Astrocyte (in vitro differentiated cells and primary cell): ENCODE measurements around the gene ZC3HAV1.

ENCODE experiments used
- EZH2 ChIP-seq: IDR thresholded peaks from 2 replicates; pipeline ENCODE4 v1.6.1; 2012; ENCODE audit warnings: mild to moderate bottlenecking, low read length, inconsistent platforms; ENCODE audit not compliant: insufficient read depth
- TF ChIP-seq, protein P1 (sequence below): IDR thresholded peaks from 2 replicates; pipeline ENCODE4 v1.5.1; 2011; ENCODE audit warnings: low read depth, mild to moderate bottlenecking, inconsistent platforms, low read length, moderate library complexity; ENCODE audit not compliant: insufficient read depth

DNA sequence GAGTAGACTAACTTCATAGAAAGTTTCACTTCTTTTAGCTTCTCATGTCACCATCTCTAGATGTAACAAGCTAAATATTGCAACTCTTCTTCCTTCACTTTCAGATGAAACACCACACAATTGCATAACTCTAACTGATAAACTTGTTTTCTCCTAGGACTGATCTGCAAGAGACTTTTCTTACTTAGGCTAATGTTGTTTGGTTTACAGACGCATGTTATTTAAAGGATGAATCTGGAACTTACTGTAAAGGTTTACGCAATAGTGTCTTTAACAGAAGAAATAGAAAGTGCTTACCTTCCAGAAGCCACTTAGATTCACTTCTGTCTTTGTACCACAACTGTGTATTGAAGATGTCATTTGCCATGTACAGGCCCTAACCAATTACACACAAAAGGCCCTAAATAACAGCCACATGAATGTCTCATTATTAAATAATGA, 22.1 kb upstream of the ZC3HAV1 start:
- TF ChIP-seq, protein P1, sequence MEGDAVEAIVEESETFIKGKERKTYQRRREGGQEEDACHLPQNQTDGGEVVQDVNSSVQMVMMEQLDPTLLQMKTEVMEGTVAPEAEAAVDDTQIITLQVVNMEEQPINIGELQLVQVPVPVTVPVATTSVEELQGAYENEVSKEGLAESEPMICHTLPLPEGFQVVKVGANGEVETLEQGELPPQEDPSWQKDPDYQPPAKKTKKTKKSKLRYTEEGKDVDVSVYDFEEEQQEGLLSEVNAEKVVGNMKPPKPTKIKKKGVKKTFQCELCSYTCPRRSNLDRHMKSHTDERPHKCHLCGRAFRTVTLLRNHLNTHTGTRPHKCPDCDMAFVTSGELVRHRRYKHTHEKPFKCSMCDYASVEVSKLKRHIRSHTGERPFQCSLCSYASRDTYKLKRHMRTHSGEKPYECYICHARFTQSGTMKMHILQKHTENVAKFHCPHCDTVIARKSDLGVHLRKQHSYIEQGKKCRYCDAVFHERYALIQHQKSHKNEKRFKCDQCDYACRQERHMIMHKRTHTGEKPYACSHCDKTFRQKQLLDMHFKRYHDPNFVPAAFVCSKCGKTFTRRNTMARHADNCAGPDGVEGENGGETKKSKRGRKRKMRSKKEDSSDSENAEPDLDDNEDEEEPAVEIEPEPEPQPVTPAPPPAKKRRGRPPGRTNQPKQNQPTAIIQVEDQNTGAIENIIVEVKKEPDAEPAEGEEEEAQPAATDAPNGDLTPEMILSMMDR, result no peak
- no peak for TF ChIP-seq EZH2
